Dendritic cell treated with granulocyte-macrophage colony-stimulating factor and Interleukin-4, amounts not matched to agents 40 ng/mL and 50 ng/mL, for 4 days (primary cell): Measurements from ENCODE around the gene PGAM5.

Experiments used
- H3K27ac Mint-ChIP-seq: one replicate; pipeline ENCODE4 v1.8.0; 2022; ENCODE audit warnings: mild to moderate bottlenecking, mixed read lengths
- H3K27me3 Mint-ChIP-seq: one replicate; pipeline ENCODE4 v1.8.0; 2022; ENCODE audit warnings: mild to moderate bottlenecking, mixed read lengths
- H3K36me3 Mint-ChIP-seq: one replicate; pipeline ENCODE4 v1.8.0; 2022; ENCODE audit warnings: low read depth, mixed read lengths
- H3K4me1 Mint-ChIP-seq: one replicate; pipeline ENCODE4 v1.8.0; 2022; ENCODE audit warnings: low read depth, mixed read lengths
- H3K4me3 Mint-ChIP-seq: one replicate; pipeline ENCODE4 v1.8.0; 2022; ENCODE audit warnings: mild to moderate bottlenecking, moderate library complexity, mixed read lengths
- H3K9me3 Mint-ChIP-seq: one replicate; pipeline ENCODE4 v1.8.0; 2022; ENCODE audit warnings: mixed read lengths
- intact Hi-C: fragments of 100-400 bp; cut with micrococcal nuclease; formaldehyde crosslinking; loops from one replicate; pipeline ENCODE4 v1.15.0; 2022

PGAM5 gene

DNA sequence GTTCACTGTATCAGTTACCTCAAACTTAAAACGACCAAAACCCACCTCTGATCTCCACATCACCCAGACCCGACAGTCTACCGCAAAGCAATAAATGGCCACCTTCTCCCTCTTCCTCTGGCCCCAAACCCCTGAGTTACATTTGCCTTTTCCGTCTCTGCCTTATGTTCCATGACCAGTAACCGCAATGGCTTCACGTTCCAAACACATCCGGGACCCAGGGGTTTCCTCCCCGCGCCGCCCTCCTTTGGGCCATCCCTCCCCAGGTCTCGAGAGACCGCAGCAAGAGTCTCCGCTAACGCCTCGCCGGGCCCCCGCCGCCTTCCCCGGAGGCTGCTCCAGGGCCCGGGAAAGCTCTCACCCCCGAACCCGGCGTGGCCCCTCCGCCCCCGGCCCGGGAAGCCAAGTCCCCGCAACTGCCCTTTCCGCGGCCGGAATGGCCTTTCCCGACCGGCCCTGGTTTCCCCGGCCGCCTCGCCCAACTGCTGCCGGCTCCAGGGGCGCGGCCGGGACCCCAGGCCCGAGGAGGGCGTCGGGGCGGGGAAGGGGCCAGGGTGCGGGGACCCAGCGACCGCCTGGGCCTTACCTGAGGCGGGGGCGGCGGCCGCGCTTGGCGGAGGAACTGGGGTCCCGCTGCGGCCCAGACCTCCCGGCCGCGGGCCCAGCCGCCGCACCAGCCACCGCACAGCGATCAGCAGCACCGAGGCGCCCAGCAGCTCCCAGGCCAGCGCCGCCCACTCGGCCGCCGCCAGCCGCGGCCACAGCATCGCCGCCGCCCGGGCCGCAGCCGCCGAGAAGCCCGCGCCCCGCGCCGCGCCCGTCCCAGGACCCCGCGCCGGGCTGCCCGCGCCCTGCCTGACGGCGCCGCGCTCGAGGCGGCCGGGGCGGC is 50.6 kb downstream of the PGAM5 start, which contains the start of gene ANKLE2:
Gene ANKLE2, minus strand, starts transcription at position 801 of the 889 bp plus-strand sequence. Its CDS starts 34 bp downstream, at position 767.
- peaks cover 49% of the 10 kb centered on the region for H3K36me3 Mint-ChIP-seq

DNA sequence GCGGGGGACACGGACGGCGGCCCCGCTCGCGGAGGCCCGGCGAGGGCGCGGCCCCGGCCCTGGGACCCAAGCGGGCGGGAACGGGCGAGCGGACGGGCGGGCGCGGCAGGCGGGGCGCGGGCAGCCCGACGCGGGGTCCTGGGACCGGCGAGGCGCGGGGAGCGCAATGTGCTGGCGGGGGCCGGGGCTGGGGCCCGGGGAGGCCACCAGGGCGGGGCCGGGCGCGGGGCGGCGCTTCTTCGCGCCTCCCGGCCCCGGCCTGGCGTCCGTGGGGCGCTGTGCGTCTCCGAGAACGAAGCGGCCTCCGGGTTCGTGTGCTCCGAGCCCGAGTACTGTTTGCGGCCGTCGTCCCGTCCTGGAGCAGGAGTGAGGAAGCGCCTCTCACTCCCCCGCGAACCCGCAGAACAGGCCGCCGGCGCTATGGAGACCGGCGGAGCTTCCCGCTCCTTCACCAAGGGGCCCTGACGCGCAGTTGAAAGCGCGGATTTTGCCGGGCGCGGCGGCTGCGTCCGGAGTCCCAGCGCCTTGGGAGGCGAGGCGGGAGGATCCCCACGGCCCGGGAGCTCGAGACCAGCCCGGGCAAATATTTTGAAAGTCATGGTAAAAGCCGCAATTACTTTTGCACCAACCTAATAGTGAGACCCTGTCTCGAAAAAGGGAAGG is 51.4 kb downstream of the PGAM5 start:
- intact Hi-C loops, result loop anchor here (1.0 to 5.0 kb wide), 2 partner anchors 10 to 65 kb away; partner anchors contain the start of gene GOLGA3
- H3K27me3 Mint-ChIP-seq, result no peaks in the 10 kb centered on the region
- peak overlapping the region; percentile 77 for H3K4me3 Mint-ChIP-seq

More for the DNA sequence above, 50.6 kb downstream of the PGAM5 start, which contains the start of gene ANKLE2:
- no peaks in the 10 kb centered on the region for H3K9me3 Mint-ChIP-seq
- H3K27ac Mint-ChIP-seq, result peak within 1 kb of the TSS; percentile 87
- H3K27me3 Mint-ChIP-seq, result no peaks in the 10 kb centered on the region
- H3K4me3 Mint-ChIP-seq, result peak within 1 kb of the TSS; percentile 92
- H3K4me1 Mint-ChIP-seq, result peaks cover 47% of the 10 kb centered on the region
- intact Hi-C loops, result loop anchor here (5.0 kb wide), 1 partner anchor 66 kb away; the partner anchor contains the start of gene GOLGA3

DNA sequence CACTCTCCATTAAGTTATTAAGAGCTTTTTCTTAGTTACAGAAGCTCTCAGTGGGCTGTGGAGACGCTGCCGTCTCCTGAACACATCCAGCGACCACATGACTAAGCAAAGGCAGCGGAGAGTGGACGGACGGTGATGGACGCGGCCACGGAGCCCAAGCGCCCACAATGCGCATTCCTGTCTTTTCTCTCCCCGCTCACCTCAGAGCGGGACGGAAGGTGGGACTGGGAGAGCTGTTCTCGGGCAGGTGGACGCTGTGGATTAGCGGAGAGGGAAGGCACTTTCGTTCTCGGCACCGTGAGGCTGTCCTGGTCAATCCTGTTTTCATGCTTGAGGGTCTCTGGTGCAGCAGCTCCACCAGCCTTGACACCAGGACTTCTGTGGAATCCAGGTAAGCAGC is 53.6 kb downstream of the PGAM5 start:
- Mint-ChIP-seq H3K9me3 (no peaks in the 10 kb centered on the region), H3K27me3 (no peaks in the 10 kb centered on the region), H3K4me1 (peaks cover 76% of the 10 kb centered on the region), H3K36me3 (peaks cover 25% of the 10 kb centered on the region), H3K27ac (no peak overlapping the region), H3K4me3 (no peak overlapping the region)
- intact Hi-C loops, result loop anchor here (5.0 kb wide), 1 partner anchor 63 kb away; the partner anchor contains the start of gene GOLGA3

More for the DNA sequence above, 51.4 kb downstream of the PGAM5 start:
- Mint-ChIP-seq H3K36me3 (peaks cover 41% of the 10 kb centered on the region), H3K4me1 (peaks cover 55% of the 10 kb centered on the region), H3K27ac (peak overlapping the region; percentile 87), H3K9me3 (no peaks in the 10 kb centered on the region)

DNA sequence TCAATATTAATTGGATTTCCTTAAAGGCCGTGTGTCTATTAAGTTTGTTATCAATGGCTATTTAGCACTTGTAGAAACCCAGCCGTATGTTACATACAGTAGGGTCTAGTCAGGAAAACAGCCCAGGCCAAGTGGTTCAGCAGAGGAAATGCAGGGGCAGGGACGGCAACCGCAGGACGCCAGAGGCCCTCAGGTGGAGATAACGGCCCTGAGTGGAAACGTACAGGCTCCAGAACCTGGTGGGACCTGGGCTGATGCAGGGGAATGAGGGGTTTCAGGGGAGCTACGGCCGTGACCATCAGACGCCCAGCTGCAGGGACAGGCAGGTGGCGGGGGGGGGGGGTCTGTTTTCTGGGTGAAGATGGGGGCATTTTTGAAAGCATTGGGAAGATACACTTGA is 54.7 kb downstream of the PGAM5 start:
- Mint-ChIP-seq H3K27ac (peak overlapping the region; percentile 99), H3K36me3 (peaks cover 26% of the 10 kb centered on the region), H3K4me1 (peaks cover 82% of the 10 kb centered on the region)

DNA sequence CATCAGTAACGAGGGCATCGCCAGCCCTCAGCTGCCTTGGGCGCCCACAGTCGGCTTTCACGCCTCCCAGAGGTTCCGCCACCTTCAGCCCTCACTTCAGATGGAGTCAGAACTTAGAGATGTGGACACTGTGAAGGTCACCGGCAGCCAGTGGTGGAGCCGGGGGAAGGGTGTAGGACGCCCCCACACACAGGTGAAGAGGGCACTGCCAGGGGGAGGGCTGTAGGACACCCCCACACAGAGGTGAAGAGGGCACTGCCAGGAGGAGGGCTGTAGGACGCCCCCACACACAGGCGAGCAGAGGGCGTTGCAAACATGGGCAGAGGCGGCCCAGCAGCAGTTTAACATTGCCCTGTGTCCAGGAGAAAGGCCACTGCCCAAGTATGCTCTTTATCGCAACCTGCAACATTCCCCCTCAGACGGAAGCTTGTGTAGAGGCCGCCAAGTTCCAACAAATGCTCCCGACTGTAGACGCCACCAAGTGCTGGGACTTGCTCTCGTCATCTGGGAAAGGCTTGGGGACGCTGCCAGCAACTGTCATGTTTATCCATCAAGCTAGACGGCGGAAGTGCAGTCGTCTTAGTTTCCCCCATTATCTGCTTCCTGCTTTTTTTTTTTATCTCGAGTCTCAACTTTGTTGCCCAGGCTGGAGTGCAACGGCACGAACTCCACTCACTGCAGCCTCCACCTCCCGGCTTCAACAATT is 55.9 kb downstream of the PGAM5 start:
- intact Hi-C loops, result no loop called here
- H3K27ac Mint-ChIP-seq, result peak overlapping the region; percentile 99

More for the DNA sequence above, 54.7 kb downstream of the PGAM5 start:
- intact Hi-C loops, result no loop called here
- Mint-ChIP-seq H3K27me3 (no peaks in the 10 kb centered on the region), H3K4me3 (peak overlapping the region; percentile 13), H3K9me3 (no peaks in the 10 kb centered on the region)

DNA sequence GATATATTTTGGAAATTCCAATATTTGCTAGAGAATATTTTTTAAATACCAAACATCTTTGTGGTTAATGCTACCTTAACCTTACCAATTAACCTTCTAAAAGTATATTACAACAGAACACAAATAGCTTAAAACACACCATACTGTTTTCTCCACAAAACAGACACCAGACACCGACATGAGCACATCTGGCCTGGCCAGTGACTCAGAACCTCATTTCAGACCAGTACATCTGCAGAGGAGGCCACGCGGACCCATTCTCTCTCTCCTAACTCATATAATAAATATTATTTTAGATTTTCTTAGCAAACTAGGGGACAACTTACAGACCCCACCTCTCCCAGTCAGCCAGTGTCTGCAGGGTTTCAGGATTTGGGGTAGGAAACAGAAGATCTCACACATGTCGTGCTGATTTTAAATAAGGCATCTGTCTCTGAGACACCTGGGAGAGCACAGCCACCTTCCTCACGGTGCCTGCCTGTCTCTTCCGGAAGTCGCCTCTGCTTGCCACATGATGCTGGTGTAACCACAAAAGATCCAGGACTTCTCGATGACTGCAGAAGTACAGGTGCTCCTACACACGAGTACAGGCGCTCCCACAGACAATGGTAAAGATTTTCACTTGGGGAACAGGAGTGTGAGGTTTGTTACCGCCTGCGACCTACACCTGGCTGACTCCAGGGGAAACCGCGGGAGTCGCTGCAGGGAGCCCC is 60.6 kb downstream of the PGAM5 start:
- H3K36me3 Mint-ChIP-seq, result peaks cover 64% of the 10 kb centered on the region
- intact Hi-C loops, result loop anchor here (5.0 kb wide), 1 partner anchor 116 kb away; the partner anchor contains the start of gene CHFR
- peak overlapping the region; percentile 99 for H3K27ac Mint-ChIP-seq
- H3K27me3 Mint-ChIP-seq, result no peaks in the 10 kb centered on the region
- peaks cover 69% of the 10 kb centered on the region for H3K4me1 Mint-ChIP-seq
- no peaks in the 10 kb centered on the region for H3K9me3 Mint-ChIP-seq
- peak overlapping the region; percentile 31 for H3K4me3 Mint-ChIP-seq

More for the DNA sequence above, 55.9 kb downstream of the PGAM5 start:
- H3K27me3 Mint-ChIP-seq, result no peaks in the 10 kb centered on the region
- H3K4me3 Mint-ChIP-seq, result peak overlapping the region; percentile 61
- peaks cover 24% of the 10 kb centered on the region for H3K36me3 Mint-ChIP-seq
- H3K4me1 Mint-ChIP-seq, result peaks cover 85% of the 10 kb centered on the region
- H3K9me3 Mint-ChIP-seq, result no peaks in the 10 kb centered on the region
